HepG2 (cell line): Measurements from ENCODE around the gene CFAP45. TPM values are rescaled to one million over a fixed set of nuclear protein-coding genes. Genes with fewer than 3 reads are reported as not detected.

Source experiments
- ATAC-seq: fragments of 200-7000 bp; cut with Tn5 transposase; 3 replicates; pipeline ENCODE4 v1.9.1; 2020; ENCODE audit warnings: mild to moderate bottlenecking, moderate library complexity
- BruUV-seq: library from RNA; stranded (reverse); fragments of 400-500 nt; replicated peaks from 2 replicates; lab custom pipeline; 2021; lab: Mats Ljungman, UMichigan
- CTCF ChIA-PET: fragments of 300-600 bp; formaldehyde crosslinking; extraction: SDS; loops from one replicate; lab custom pipeline; 2021; ENCODE audit warnings: low total read pairs, inconsistent platforms, low intra/inter-chr PET ratio; lab: Yijun Ruan, JAX
- POLR2A ChIA-PET: fragments of 350-600 bp; sonication (Branson Sonifier 250); formaldehyde crosslinking; loops from one replicate; lab custom pipeline; 2020; ENCODE audit warnings: antibody characterized with exemption, inconsistent platforms; lab: Yijun Ruan, JAX
- DNase-seq: peaks from one replicate; pipeline ENCODE4 v3.0.0-alpha.2; 2015; ENCODE audit warnings: low spot score
- FAIRE-seq: peaks from 3 replicates; lab custom pipeline; 2011; peaks lifted over from hg19 to GRCh38; lab: Jason Lieb, UNC
- H2AFZ ChIP-seq: one replicate; pipeline ENCODE4 v1.6.1; 2011; ENCODE audit warnings: low read length, inconsistent platforms
- H3K27ac ChIP-seq: fragments of 300-600 bp; 3 replicates; pipeline ENCODE4 v1.8.0; 2011; ENCODE audit warnings: mixed run types, mild to moderate bottlenecking, mixed read lengths, low read length, inconsistent platforms; ENCODE audit not compliant: insufficient read depth; ENCODE audit errors: extremely low read length
- H3K27me3 ChIP-seq, 2 experiments: fragments of 200-600 bp in 1 of 2; 2 replicates in 1 of 2; 3 replicates in 1 of 2; pipeline versions ENCODE4 v1.6.0 to v1.8.0; 2011; ENCODE audit warnings: low read length in 2 of 2, mild to moderate bottlenecking in 2 of 2, moderate library complexity in 2 of 2, inconsistent platforms in 1 of 2; ENCODE audit not compliant: insufficient read depth in 2 of 2, control insufficient read depth in 1 of 2
- H3K36me3 ChIP-seq, 2 experiments: fragments of 200-600 bp in 1 of 2; replicated peaks in 1 of 2; 2 replicates in 1 of 2; 3 replicates in 1 of 2; pipeline versions ENCODE4 v1.5.1 to v1.8.0; 2011; ENCODE audit warnings: low read length in 2 of 2, inconsistent platforms in 1 of 2; ENCODE audit not compliant: insufficient read depth in 2 of 2, control insufficient read depth in 1 of 2
- H3K4me1 ChIP-seq: 2 replicates; pipeline ENCODE4 v1.5.1; 2012; ENCODE audit warnings: low read length, inconsistent platforms; ENCODE audit not compliant: insufficient read depth
- H3K4me2 ChIP-seq: 2 replicates; pipeline ENCODE4 v1.6.0; 2011; ENCODE audit warnings: low read depth, low read length, inconsistent platforms
- H3K4me3 ChIP-seq, 3 experiments: fragments of 200-600 bp in 1 of 3; sonication (generic), shearing (Covaris generic) in 1 of 3; replicated peaks in 1 of 3; 2 replicates each; pipeline ENCODE4 v1.5.1; 2011 to 2016; ENCODE audit warnings: low read length in 3 of 3, inconsistent platforms in 2 of 3, low read depth in 2 of 3, mild to moderate bottlenecking in 2 of 3, control low read depth in 1 of 3, mixed read lengths in 1 of 3; ENCODE audit not compliant: insufficient read depth in 1 of 3
- H3K79me2 ChIP-seq: one replicate; pipeline ENCODE4 v1.6.1; 2011; ENCODE audit warnings: low read length, inconsistent platforms; ENCODE audit not compliant: insufficient read depth
- H3K9ac ChIP-seq: 2 replicates; pipeline ENCODE4 v1.6.0; 2011; ENCODE audit warnings: mild to moderate bottlenecking, low read depth, low read length, inconsistent platforms; ENCODE audit not compliant: insufficient read depth
- H3K9me3 ChIP-seq: 2 replicates; pipeline ENCODE4 v1.5.1; 2012; ENCODE audit warnings: mild to moderate bottlenecking, low read length
- H4K20me1 ChIP-seq: 2 replicates; pipeline ENCODE4 v1.6.0; 2011; ENCODE audit warnings: inconsistent platforms, mild to moderate bottlenecking, low read length, moderate library complexity; ENCODE audit not compliant: insufficient read depth
- CBFB ChIP-seq: sonication (generic); formaldehyde crosslinking; IDR thresholded peaks from 2 replicates; pipeline ENCODE4 v1.4.0; 2020; ENCODE audit warnings: missing genetic modification reagents
- CSRNP2 ChIP-seq: sonication (generic); formaldehyde crosslinking; conservative IDR thresholded peaks from 2 replicates; pipeline ENCODE4 v1.8.0; 2022; ENCODE audit warnings: low read depth, missing genetic modification reagents
- ESRRA ChIP-seq: sonication (generic); formaldehyde crosslinking; IDR thresholded peaks from 2 replicates; pipeline ENCODE4 v1.5.1; 2020; ENCODE audit warnings: mild to moderate bottlenecking, low read depth, missing genetic modification reagents
- KLF11 ChIP-seq: IDR thresholded peaks from 2 replicates; pipeline ENCODE4 v1.6.1; 2016; ENCODE audit warnings: missing compliant biosample characterization
- MAF1 ChIP-seq: sonication (generic); formaldehyde crosslinking; IDR thresholded peaks from 2 replicates; pipeline ENCODE4 v1.5.0; 2020; ENCODE audit warnings: missing genetic modification reagents, borderline replicate concordance
- MAFF ChIP-seq: IDR thresholded peaks from 2 replicates; pipeline ENCODE4 v1.6.1; 2011; ENCODE audit warnings: low read depth, low read length, improper control_type of control experiment
- MAX ChIP-seq: IDR thresholded peaks from 2 replicates; pipeline ENCODE4 v1.6.1; 2012; ENCODE audit warnings: inconsistent platforms
- MTF1 ChIP-seq: sonication (generic); formaldehyde crosslinking; IDR thresholded peaks from 2 replicates; pipeline ENCODE4 v1.5.0; 2020; ENCODE audit warnings: missing genetic modification reagents
- RFXAP ChIP-seq: sonication (generic); formaldehyde crosslinking; IDR thresholded peaks from 2 replicates; pipeline ENCODE4 v1.4.0; 2020; ENCODE audit warnings: missing genetic modification reagents, borderline replicate concordance
- SOX6 ChIP-seq, 2 experiments: fragments of 450-650 bp in 1 of 2; sonication (generic) in 1 of 2; formaldehyde crosslinking in 1 of 2; IDR thresholded peaks; 2 replicates each; pipeline versions ENCODE4 v1.4.0 to v1.6.1; 2017 to 2020; ENCODE audit warnings: antibody characterized with exemption in 1 of 2, mild to moderate bottlenecking in 1 of 2, missing genetic modification reagents in 1 of 2
- THAP9 ChIP-seq: sonication (generic); formaldehyde crosslinking; IDR thresholded peaks from 2 replicates; pipeline ENCODE4; 2020; ENCODE audit warnings: missing genetic modification reagents, mild to moderate bottlenecking, borderline replicate concordance
- XBP1 ChIP-seq: sonication (generic); formaldehyde crosslinking; IDR thresholded peaks from 2 replicates; pipeline ENCODE4 v1.5.0; 2020; ENCODE audit warnings: missing genetic modification reagents
- ZBTB8A ChIP-seq: sonication (generic); formaldehyde crosslinking; IDR thresholded peaks from 2 replicates; pipeline ENCODE4 v1.4.0; 2020; ENCODE audit warnings: mild to moderate bottlenecking, low read depth, missing genetic modification reagents, borderline replicate concordance
- ZNF232 ChIP-seq: sonication (generic); formaldehyde crosslinking; IDR thresholded peaks from 2 replicates; pipeline ENCODE4 v1.4.0; 2020; ENCODE audit warnings: missing genetic modification reagents, borderline replicate concordance
- ZNF335 ChIP-seq: sonication (generic); formaldehyde crosslinking; IDR thresholded peaks from 2 replicates; pipeline ENCODE4 v1.4.0; 2020; ENCODE audit warnings: missing genetic modification reagents
- ZNF337 ChIP-seq: sonication (generic); formaldehyde crosslinking; IDR thresholded peaks from 2 replicates; pipeline ENCODE4 v1.5.1; 2020; ENCODE audit warnings: missing genetic modification reagents, low read depth, mild to moderate bottlenecking, borderline replicate concordance
- ZNF343 ChIP-seq: sonication (generic); formaldehyde crosslinking; IDR thresholded peaks from 2 replicates; pipeline ENCODE4 v1.4.0; 2020; ENCODE audit warnings: mild to moderate bottlenecking, missing genetic modification reagents
- ZNF512 ChIP-seq: sonication (generic); formaldehyde crosslinking; IDR thresholded peaks from 2 replicates; pipeline ENCODE4 v1.4.0; 2020; ENCODE audit warnings: mild to moderate bottlenecking, missing genetic modification reagents
- ZNF749 ChIP-seq: sonication (generic); formaldehyde crosslinking; IDR thresholded peaks from 2 replicates; pipeline ENCODE4 v1.8.0; 2022; ENCODE audit warnings: mild to moderate bottlenecking, missing genetic modification reagents, moderate library complexity, borderline replicate concordance
- WGBS: methylation state at CpG from one replicate; pipeline ENCODE4 v1.1.6; 2017; ENCODE audit warnings: low lambda C conversion rate; 5-methylcytosine and 5-hydroxymethylcytosine counted together
- in situ Hi-C: cut with HindIII; loops from 2 replicates; pipeline ENCODE4 v1.10.0; 2017; ENCODE audit warnings: low pct_unique_long_range_greater_than_20kb; ENCODE audit not compliant: extremely low pct_ligation_motif_present
- intact Hi-C: fragments of 100-400 bp; cut with micrococcal nuclease; formaldehyde crosslinking; loops from one replicate; pipeline ENCODE4 v1.10.0; 2022; ENCODE audit not compliant: unreplicated experiment
- polyA plus RNA-seq, 8 experiments: library from polyadenylated mRNA; depleted of rRNA in 3 of 8; stranded (reverse) in 7 of 8; unstranded in 1 of 8; fragments of >200 nt; fragmentation: Illumina TruSeq in 4 of 8; extraction: Trizol in 4 of 8; gene quantifications; 2 replicates each; pipeline versions ENCODE4 v1.2.1 to v1.2.3, GENCODE V29; 2011 to 2016; ENCODE audit warnings: low read depth in 4 of 8, missing spikeins in 1 of 8, mixed read lengths in 1 of 8; ENCODE audit not compliant: insufficient read depth in 1 of 8
- total RNA-seq, 5 experiments: library from RNA; depleted of rRNA; stranded (reverse); fragments of >200 nt; fragmentation: Illumina TruSeq; extraction: Trizol; gene quantifications; 2 replicates each; pipeline ENCODE4 v1.2.3, GENCODE V29; 2016; ENCODE audit warnings: low read depth in 1 of 5

The CFAP45 gene
- total and polyA plus RNA-seq, 2 of the 13 experiments (the other 11 are each of a cell fraction or from before 2014, with no cell fraction given) = not detected

DNA sequence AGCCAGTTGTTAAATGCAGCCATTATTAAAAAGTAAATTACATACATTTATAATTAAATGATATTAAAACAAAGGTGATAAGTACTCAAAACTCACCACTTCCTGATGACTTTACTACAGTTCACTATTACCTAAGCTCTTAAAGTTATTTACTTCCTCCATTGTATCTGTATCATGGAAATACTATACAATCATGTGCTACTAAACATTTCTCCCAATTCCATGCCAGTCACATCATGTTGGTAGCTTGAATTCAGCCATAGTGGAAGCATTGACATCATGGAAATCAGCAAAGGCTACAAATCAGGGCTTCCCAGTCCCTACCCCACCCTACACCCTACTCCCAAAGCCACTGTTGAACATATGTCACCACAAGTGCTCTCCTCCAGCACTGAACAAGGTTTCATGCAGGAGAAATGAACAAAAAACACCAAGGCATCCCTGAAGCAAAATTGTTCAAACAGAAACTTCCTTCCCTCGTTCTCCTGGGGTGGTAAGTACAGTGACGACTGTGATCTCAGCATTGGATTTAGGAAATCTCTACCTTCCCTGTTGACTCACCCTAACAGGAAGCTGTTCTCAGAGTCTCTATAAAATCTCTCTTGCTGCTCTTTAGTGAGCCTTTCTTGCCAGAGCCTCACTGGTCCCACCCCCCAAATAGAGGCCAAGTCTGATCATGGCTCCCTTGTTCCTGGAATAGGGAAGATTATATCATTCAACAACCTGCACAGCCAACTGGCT lies 50.2 kb downstream of the CFAP45 start:
- no peak overlapping the region for H3K4me2 ChIP-seq
- H3K9me3 ChIP-seq = no peaks in the 10 kb centered on the region
- BruUV-seq = no TSS peak
- peaks cover 2 to 19% of the 10 kb centered on the region in 2 experiments; a peak in 2 of 5 replicates for H3K27me3 ChIP-seq
- CTCF ChIA-PET = no interaction called here
- ATAC-seq (no peak), FAIRE-seq (no peak), DNase-seq (no peak)
- H3K4me1 ChIP-seq = peaks cover 8% of the 10 kb centered on the region; the same call in 1 of the 2 replicates
- TF ChIP-seq ZNF335 (CRISPR knock-in tag) (no peak), MTF1 (CRISPR knock-in tag) (no peak), CSRNP2 (CRISPR knock-in tag) (no peak), ZNF512 (CRISPR knock-in tag) (no peak), RFXAP (CRISPR knock-in tag) (no peak), MAF1 (no peak), ZBTB8A (no peak), ZNF232 (CRISPR knock-in tag) (no peak), MAFF (no peak), SOX6 (IDR thresholded peaks at IDR 0.05) (no peak), SOX6 (CRISPR knock-in tag; IDR thresholded peaks at IDR 0.05) (no peak), THAP9 (no peak), ZNF337 (no peak), ESRRA (CRISPR knock-in tag) (no peak), XBP1 (CRISPR knock-in tag) (no peak), CBFB (no peak), KLF11 (CRISPR knock-in tag) (no peak), MAX (no peak), ZNF343 (CRISPR knock-in tag) (no peak), ZNF749 (CRISPR knock-in tag) (no peak)
- no peaks in the 10 kb centered on the region for H3K79me2 ChIP-seq
- no peak overlapping the region for H2AFZ ChIP-seq
- 0% methylated on average over 2 of the region's 2 CpGs for WGBS
- no peaks in the 10 kb centered on the region for H3K36me3 ChIP-seq
- no peak overlapping the region for H3K27ac ChIP-seq
- in situ Hi-C loops (no loop called here), intact Hi-C loops (no loop called here)
- no peaks in the 10 kb centered on the region for H4K20me1 ChIP-seq
- POLR2A ChIA-PET = no interaction called here
- H3K9ac ChIP-seq = no peak overlapping the region
- no peak overlapping the region for H3K4me3 ChIP-seq
